ENCODE measurements around the gene RAB27B. TPM values are rescaled to one million over a fixed set of nuclear protein-coding genes. Genes with fewer than 3 reads are reported as not detected.

Gene RAB27B
- total RNA-seq, 1 experiment from 2014 or later, result 30.4 TPM

Other genes starting within 250 kb of the RAB27B start
- gene DYNAP, start 237.2 kb upstream of the RAB27B start, total RNA-seq (2014; rRNA removed; shearing (Covaris generic)), result not detected in 2 replicates
- gene CCDC68, start 131.0 kb downstream of the RAB27B start, total RNA-seq (2014; rRNA removed; shearing (Covaris generic)), result 55.6 and 64.8 TPM in 2 replicates

All from NCI-H460 (cell line).